Activated CD4-positive, alpha-beta T cell treated with anti-CD3 and anti-CD28 coated beads, Interleukin-2, amount 50 U/mL, for 4 hours (primary cell): ENCODE measurements around the gene INHBB.

ENCODE experiments used
- DNase-seq, 2 experiments: peaks; one replicate each; pipeline ENCODE4 v3.0.0-alpha.2; 2020

The INHBB gene

DNA sequence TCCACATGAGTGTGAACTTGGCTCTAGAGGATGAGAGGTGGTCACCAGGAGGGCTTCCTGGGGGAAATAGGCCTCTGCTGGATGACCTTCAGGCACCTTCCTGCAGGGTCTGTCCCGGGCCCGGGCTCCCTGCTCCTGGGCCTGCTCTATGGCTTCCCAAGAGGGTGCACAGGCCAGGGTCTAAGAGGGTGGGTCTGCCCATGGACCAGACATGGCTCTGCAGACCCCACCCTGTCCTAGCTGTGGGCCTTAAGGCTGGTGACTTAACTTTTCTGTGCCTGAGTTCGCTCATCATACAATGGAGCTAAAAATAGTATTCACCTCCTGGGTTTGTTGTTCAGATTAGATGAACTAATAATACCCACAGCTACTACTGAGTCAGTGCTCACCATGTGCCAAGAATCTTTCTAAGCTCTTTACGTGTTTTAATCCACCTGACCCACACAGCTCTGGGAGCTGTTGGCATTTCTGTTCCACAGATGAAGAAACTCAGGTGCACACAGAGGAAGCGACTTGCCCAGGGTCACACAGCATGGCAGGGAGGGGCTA, 14.4 kb downstream of the INHBB start:
- no peak for DNase-seq

DNA sequence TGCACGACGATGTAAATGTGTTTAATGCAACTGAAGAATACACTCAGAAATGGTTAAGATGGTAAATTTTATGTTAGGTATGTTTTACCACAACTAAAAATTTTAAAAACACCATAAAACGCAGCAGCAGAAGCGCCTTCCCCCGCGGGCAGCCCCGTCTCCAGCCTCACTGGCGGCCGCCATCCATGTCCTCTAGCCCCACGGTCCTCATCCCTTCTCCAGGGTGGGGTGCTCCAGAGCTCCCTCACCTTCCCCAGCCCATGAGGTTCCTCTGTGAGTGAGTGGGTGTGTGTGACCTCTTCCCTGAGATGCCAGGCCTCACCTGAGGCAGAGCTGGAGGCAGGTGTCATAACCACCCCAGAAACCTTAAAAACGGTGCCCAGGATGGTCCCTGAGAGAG, 17.0 kb downstream of the INHBB start:
- DNase-seq: no peak

- no peak for DNase-seq
These were observed 19.4 kb downstream of the INHBB start for GRCh38 chr2:120365236-120365793.

- no peak for DNase-seq
These were observed 20.8 kb downstream of the INHBB start for GRCh38 chr2:120366698-120367097.

DNA sequence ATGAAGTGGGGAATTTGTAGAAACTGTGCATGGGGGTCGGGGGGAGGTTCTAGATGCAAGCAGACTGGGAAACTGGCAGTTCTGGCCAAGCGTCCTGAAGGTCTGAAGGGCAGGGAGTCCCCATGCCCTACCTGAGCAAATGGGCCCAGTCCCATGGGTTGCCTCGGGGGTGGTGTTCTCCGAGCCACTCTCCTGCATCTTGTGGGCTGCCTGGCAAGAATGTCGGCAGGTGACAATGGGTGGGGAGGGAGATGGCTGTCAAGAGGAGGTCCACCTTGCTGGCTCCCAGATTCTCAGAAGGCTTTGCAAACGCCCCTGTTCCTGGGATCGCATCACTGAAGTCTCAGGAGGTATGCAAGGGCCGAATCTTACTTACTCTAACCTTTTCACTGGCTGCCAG, 21.3 kb downstream of the INHBB start:
- no peak for DNase-seq

DNA sequence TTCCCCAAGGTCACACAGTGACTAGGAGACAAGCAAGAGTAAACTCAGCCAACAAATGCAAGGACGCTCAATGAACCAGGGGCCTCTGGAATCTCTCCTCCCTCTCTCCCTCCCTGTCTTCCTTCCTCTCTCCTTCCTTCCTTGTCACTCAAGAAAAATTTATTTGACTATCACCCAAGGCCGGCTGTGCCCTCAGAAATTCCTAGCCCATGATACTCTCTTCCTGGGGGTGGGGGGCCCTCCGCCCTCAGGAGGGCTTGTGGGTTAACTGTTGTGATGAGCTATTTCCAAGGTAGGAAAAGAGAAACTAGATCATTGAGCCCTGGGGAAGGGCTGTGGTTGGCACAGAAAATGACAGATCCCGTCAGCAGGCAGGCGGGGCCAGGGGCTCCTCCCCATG, 21.7 kb downstream of the INHBB start:
- no peak for DNase-seq

DNA sequence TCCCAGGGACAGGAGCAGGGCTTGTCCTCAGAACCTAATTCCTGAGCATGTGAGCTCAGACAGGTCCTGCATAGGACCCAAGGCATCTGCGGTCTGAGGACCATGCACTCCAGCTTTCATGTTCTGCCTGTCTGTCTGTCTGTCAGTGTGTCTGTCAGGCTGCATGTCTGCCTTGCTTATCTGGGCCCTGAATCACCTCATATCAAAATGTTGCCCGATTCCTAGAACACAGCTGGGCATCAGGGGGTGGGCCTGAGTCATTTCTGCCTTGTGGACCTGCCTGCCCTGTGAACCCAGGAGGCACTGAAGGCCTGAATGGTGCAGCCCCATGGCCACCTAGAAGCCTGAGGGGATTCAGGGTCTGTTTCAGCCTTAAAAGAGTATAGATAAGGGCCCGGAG, 22.1 kb downstream of the INHBB start:
- no peak for DNase-seq

GRCh38 chr2:120369250-120369649, 23.3 kb downstream of the INHBB start:
- no peak for DNase-seq

DNA sequence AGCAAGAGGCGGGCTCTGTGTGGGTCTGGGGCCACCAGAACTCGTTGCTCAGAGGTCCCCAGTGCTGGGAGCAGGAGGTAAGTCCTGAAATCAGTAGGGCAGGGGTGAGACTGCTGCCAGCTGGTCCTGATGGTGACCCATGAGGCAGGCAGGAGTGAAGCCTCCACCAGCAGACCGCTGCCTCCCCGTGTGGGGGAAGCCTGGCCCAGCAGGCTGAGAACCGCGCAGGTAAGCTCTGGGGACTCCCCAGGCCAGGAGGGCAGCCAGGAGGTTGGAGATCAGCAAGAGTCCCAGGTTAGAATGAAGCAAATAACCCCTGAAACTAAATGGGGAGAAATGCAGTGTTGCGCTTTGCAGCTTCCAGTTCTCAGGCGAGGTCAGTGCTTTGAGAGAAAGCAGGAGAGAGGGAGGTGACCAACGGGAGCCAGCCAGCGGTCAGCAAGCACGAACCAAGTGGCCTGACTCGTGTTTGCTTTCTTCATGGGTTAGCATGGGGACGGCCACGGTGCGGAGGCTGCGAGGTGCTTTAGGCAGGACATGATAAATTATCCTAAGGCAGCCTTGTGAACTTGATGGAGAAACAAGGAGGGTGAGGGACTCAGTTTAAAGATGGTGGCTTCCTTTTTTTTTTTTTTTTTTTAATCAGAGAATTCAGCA, 26.2 kb downstream of the INHBB start:
- DNase-seq: no peak

DNA sequence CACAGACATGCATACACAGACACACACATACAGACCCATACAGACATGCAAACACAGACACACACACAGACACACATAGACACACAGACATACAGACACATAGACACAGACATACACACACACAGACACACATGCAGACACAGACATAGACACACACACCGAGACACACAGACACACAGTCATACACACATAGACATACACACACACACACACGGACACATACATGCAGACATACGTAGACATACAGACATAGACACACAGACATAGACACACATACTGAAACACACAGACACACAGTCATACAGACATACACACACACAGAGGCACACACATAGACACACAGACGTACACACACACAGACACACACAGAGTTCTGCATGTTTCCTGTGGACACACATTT, 26.9 kb downstream of the INHBB start:
- no peak for DNase-seq

- DNase-seq: no peak
These were observed 27.5 kb downstream of the INHBB start for GRCh38 chr2:120373424-120373823.

GRCh38 chr2:120374821-120375220, 28.9 kb downstream of the INHBB start:
- no peak for DNase-seq

DNA sequence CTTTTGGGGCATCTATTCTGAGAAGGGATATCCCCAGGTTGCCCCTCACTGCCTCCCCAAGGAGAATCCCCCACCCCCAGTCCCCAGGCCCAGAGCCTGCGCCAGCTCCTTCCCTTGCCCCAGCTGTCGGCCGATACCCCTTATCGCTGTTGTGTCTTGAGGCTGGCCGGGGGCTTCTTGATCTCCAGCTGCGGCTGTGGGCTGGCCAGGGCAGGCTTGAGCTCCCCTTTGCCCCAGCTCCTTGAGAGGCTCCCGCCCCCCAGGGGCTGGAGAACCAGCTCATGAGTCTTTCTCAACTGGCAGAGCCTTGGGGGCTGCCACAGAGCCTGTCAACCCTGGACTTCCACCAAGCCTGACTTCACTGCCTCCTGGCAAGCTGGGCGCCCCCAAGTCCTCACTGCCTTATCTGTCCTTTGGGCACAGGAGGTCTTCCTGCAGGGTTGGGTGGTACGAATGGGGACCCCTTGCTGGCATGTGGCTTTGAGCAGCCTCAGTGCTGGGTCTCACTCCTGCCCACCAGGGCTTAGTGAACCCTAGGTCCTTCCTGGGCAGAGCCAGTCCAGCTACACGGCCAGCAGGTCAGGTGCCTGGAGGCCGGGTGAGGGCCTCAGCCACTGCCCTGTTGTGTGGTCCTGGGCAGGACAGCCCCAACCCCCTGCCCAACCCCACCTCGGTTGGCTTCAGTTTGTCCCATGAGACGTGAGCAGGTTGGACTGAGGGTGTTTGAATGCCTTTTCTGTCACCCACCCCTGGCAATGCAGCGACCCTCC, 29.5 kb downstream of the INHBB start:
- no peak for DNase-seq

DNA sequence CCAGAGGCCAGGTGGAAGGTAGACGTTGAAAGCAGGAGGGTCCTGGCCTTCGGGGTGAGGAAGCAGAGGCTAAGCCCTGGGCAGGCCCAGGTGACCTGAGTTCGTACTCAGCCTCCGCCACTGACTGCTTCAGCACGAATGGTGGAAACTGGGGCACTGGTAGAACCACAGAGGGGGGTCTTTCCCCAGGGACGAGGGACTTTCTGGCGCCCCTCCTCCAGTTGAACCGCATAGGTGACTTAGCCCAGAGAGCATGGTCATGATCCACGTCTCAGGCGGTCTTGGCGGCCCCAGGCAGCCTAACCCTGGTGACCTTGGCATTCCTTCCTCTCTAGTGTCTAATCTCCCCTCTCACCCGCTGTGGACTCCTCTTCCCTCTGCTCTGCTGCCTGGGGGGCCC, 30.2 kb downstream of the INHBB start:
- no peak for DNase-seq

- no peak for DNase-seq
These were observed 31.0 kb downstream of the INHBB start for GRCh38 chr2:120376679-120377640.

- DNase-seq: no peak
These were observed 32.7 kb downstream of the INHBB start for GRCh38 chr2:120378605-120379004.

- DNase-seq: no peak
These were observed 34.3 kb downstream of the INHBB start for GRCh38 chr2:120379916-120380893.

- DNase-seq: no peak
These were observed 35.3 kb downstream of the INHBB start for GRCh38 chr2:120381192-120381591.

- no peak for DNase-seq
These were observed 35.7 kb downstream of the INHBB start for GRCh38 chr2:120381661-120382060.

GRCh38 chr2:120382541-120383144, 36.7 kb downstream of the INHBB start:
- no peak for DNase-seq

DNA sequence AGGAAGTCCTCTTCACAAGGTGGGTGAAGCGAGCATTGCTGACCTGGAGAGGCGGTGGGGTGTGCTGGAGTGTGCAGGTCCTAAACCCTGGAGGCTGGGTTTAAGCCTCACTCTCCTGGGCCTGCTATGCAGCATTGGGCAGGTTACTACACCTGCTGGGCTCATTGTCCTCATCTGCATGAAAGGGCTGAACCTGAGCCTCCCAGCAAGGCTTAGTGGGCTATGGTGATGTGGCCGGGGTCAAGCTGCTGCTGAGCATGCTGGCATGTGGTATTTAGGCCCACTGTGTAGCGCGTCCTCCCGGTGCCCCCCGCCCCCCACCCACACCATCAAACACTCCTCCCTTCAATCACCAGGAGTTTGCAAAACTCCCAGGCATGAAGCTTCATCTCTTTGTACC, 37.3 kb downstream of the INHBB start:
- no peak for DNase-seq
